GM19438 (cell line): ENCODE results near the gene AIRE.
"Not testable (repeated sequence)": the region's sequence is repeated elsewhere in the genome, so short reads cannot be mapped to it uniquely, and the experiment has no call there.

Experiments
- ATAC-seq: cut with Tn5 transposase; IDR thresholded peaks from one replicate; pipeline ENCODE4 v1.9.1; 2021; ENCODE audit warnings: low read depth; ENCODE audit not compliant: unreplicated experiment

The AIRE gene

GRCh38 chr21:44265734-44266270, 19.9 kb upstream of the AIRE start:
- ATAC-seq: no peak

- no peak for ATAC-seq
These were observed 18.0 kb upstream of the AIRE start for GRCh38 chr21:44267655-44268142.

- ATAC-seq: no peak
These were observed 16.6 kb upstream of the AIRE start for GRCh38 chr21:44269090-44269489.

GRCh38 chr21:44271558-44272283, 14.0 kb upstream of the AIRE start:
- no peak for ATAC-seq

- no peak for ATAC-seq
These were observed 13.3 kb upstream of the AIRE start for GRCh38 chr21:44272284-44272858.

GRCh38 chr21:44273046-44273445, 12.6 kb upstream of the AIRE start:
- no peak for ATAC-seq

GRCh38 chr21:44275041-44275440, 10.6 kb upstream of the AIRE start:
- no peak for ATAC-seq

GRCh38 chr21:44279354-44280260, 6.1 kb upstream of the AIRE start:
- no peak for ATAC-seq

GRCh38 chr21:44281801-44282200, 3.9 kb upstream of the AIRE start:
- ATAC-seq: no peak

GRCh38 chr21:44282370-44282769, 3.3 kb upstream of the AIRE start:
- ATAC-seq: no peak

GRCh38 chr21:44283211-44283785, 2.4 kb upstream of the AIRE start:
- ATAC-seq: not testable (repeated sequence)

- no peak for ATAC-seq
These were observed 1.7 kb upstream of the AIRE start for GRCh38 chr21:44283948-44284347.

- ATAC-seq: no peak
These were observed 525 bp downstream of the AIRE start for GRCh38 chr21:44286086-44286715.

- no peak for ATAC-seq
These were observed 1.3 kb downstream of the AIRE start for GRCh38 chr21:44286716-44287632.

GRCh38 chr21:44288251-44289110, 2.8 kb downstream of the AIRE start:
- no peak for ATAC-seq

- ATAC-seq: no peak
These were observed 3.8 kb downstream of the AIRE start for GRCh38 chr21:44289381-44290010.

GRCh38 chr21:44290327-44291077, 4.8 kb downstream of the AIRE start:
- no peak for ATAC-seq
